Vagina (tissue), 2 donors: ENCODE measurements around the gene GALNT2. TPM values are rescaled to one million over a fixed set of nuclear protein-coding genes. Genes with fewer than 3 reads are reported as not detected.

ENCODE experiments used
- DNase-seq, 2 donors: peaks; one replicate each; pipeline ENCODE4 v3.0.0-alpha.2; 2017; ENCODE audit errors: extremely low spot score in 2 of 2
- H3K27ac ChIP-seq: fragments of 200-600 bp; sonication (generic); one replicate; pipeline ENCODE4 v1.5.1; 2019
- H3K27me3 ChIP-seq: fragments of 200-600 bp; sonication (generic); one replicate; pipeline ENCODE4 v1.5.1; 2019
- H3K36me3 ChIP-seq, 2 donors: fragments of 200-600 bp; sonication (generic); one replicate each; pipeline ENCODE4 v1.5.1; 2017 to 2019
- H3K4me1 ChIP-seq: fragments of 200-600 bp; sonication (generic); one replicate; pipeline ENCODE4 v1.5.1; 2019
- H3K4me3 ChIP-seq, 2 donors: fragments of 200-600 bp; sonication (generic); 1 replicate in 1 of 2; 2 replicates in 1 of 2; pipeline ENCODE4 v1.5.1; 2016 to 2019
- H3K9me3 ChIP-seq: fragments of 200-600 bp; sonication (generic); one replicate; pipeline ENCODE4 v1.5.1; 2019
- CTCF ChIP-seq, 3 experiments: fragments of 450-650 bp in 2 of 3; fragments of 200-600 bp in 1 of 3; sonication (generic) in 1 of 3; IDR thresholded peaks; one replicate each; pipeline ENCODE4 v1.5.1; 2017 to 2019; ENCODE audit warnings: antibody characterized with exemption in 3 of 3, mild to moderate bottlenecking in 2 of 3, moderate library complexity in 2 of 3
- POLR2A ChIP-seq, 2 donors: fragments of 450-650 bp; IDR thresholded peaks; one replicate each; pipeline ENCODE4 v1.6.1; 2017; ENCODE audit warnings: antibody characterized with exemption in 2 of 2, mild to moderate bottlenecking in 2 of 2, moderate library complexity in 2 of 2
- POLR2AphosphoS5 ChIP-seq, 2 donors: sonication (generic); formaldehyde crosslinking; IDR thresholded peaks; one replicate each; pipeline ENCODE4 v1.9.0; 2017; ENCODE audit warnings: antibody characterized with exemption in 2 of 2, mild to moderate bottlenecking in 2 of 2, low read depth in 1 of 2; ENCODE audit not compliant: insufficient read depth in 1 of 2
- intact Hi-C: fragments of 100-400 bp; cut with DNase I; formaldehyde crosslinking; loops from one replicate; pipeline ENCODE4 v1.15.1; 2023
- total RNA-seq: library from RNA; depleted of rRNA; stranded (reverse); fragments of >200 nt; gene quantifications from one replicate; pipeline ENCODE4 v1.2.3, GENCODE V29; 2016

The GALNT2 gene
- total RNA-seq, 1 donor from 2014 or later: 51.6 TPM

GRCh38 chr1:230208619-230209261 is 141.7 kb downstream of the GALNT2 start:
- no peak for DNase-seq
- Histone ChIP-seq H3K27me3 (no peaks in the 10 kb centered on the region), H3K9me3 (no peaks in the 10 kb centered on the region), H3K4me3 (no peak overlapping the region), H3K36me3 (no peaks in the 10 kb centered on the region), H3K27ac (peak overlapping the region; percentile 38), H3K4me1 (peaks cover 35% of the 10 kb centered on the region)
- TF ChIP-seq CTCF (IDR thresholded peaks at IDR 0.05): no peak
- intact Hi-C loops: no loop called here

- Histone ChIP-seq H3K9me3 (no peaks in the 10 kb centered on the region), H3K4me3 (no peak overlapping the region), H3K36me3 (no peaks in the 10 kb centered on the region), H3K4me1 (peaks cover 43% of the 10 kb centered on the region), H3K27ac (peak overlapping the region; percentile 38), H3K27me3 (no peaks in the 10 kb centered on the region)
- no peak for DNase-seq
- TF ChIP-seq CTCF (IDR thresholded peaks at IDR 0.05) (no peak), POLR2A (IDR thresholded peaks at IDR 0.05) (no peak), POLR2AphosphoS5 (IDR thresholded peaks at IDR 0.05; ENCODE audit: insufficient read depth in 1 of 2, low read depth in 1 of 2) (no peak)
- intact Hi-C loops: no loop called here
Observed at GRCh38 chr1:230210326-230210980, 143.4 kb downstream of the GALNT2 start.

DNA sequence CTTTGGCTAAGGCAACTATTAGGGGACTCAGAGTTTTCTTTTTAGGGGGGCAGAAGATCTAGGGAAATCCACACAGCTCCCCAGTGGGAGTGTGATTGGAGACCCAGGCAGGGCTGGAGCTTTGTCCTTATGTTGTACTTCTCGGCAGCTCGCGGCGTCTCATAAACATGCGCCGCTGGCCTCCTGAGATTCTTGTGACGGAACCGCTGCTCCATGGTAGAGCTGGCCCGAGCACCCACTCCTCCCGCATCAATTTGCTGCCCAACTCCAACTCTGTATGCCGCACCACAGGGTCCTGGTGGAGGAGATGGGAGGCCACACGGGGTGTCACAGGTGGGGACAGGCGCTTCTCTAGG is 143.9 kb downstream of the GALNT2 start:
- Histone ChIP-seq H3K4me3 (no peak overlapping the region), H3K4me1 (peaks cover 48% of the 10 kb centered on the region), H3K36me3 (no peaks in the 10 kb centered on the region), H3K27me3 (no peaks in the 10 kb centered on the region), H3K27ac (peak overlapping the region; percentile 38), H3K9me3 (no peaks in the 10 kb centered on the region)
- no peak for DNase-seq
- TF ChIP-seq POLR2A (IDR thresholded peaks at IDR 0.05) (no peak), POLR2AphosphoS5 (IDR thresholded peaks at IDR 0.05; ENCODE audit: insufficient read depth in 1 of 2, low read depth in 1 of 2) (no peak), CTCF (IDR thresholded peaks at IDR 0.05) (no peak)
- intact Hi-C loops: no loop called here

GRCh38 chr1:230211436-230212145 is 144.6 kb downstream of the GALNT2 start:
- DNase-seq: no peak
- intact Hi-C loops: no loop called here
- no peak overlapping the region for H3K4me3 ChIP-seq
- H3K9me3 ChIP-seq: no peaks in the 10 kb centered on the region
- H3K36me3 ChIP-seq: no peaks in the 10 kb centered on the region
- TF ChIP-seq POLR2A (IDR thresholded peaks at IDR 0.05): no peak
- TF ChIP-seq POLR2AphosphoS5 (IDR thresholded peaks at IDR 0.05; ENCODE audit: insufficient read depth in 1 of 2, low read depth in 1 of 2): no peak
- no peak for TF ChIP-seq CTCF (IDR thresholded peaks at IDR 0.05)
- H3K27me3 ChIP-seq: no peaks in the 10 kb centered on the region
- peak overlapping the region; percentile 38 for H3K27ac ChIP-seq
- peaks cover 48% of the 10 kb centered on the region for H3K4me1 ChIP-seq
